ENCODE measurements around the gene SORBS1.

Gene SORBS1

GRCh38 chr10:95404864-95405263, 156.3 kb downstream of the SORBS1 start:
- DNase-seq, result no peak

- no peak for DNase-seq
Measured at GRCh38 chr10:95404462-95404858, 156.7 kb downstream of the SORBS1 start.

GRCh38 chr10:95403700-95404461, 157.3 kb downstream of the SORBS1 start:
- no peak for DNase-seq

- no peak for DNase-seq
Measured at GRCh38 chr10:95401704-95402469, 159.3 kb downstream of the SORBS1 start.

- DNase-seq, result no peak
Measured at GRCh38 chr10:95400787-95401186, 160.4 kb downstream of the SORBS1 start.

GRCh38 chr10:95399183-95399582, 162.0 kb downstream of the SORBS1 start:
- no peak for DNase-seq

- DNase-seq, result no peak
Measured at GRCh38 chr10:95397747-95398146, 163.4 kb downstream of the SORBS1 start.

- no peak for DNase-seq
Measured at GRCh38 chr10:95395947-95396449, 165.2 kb downstream of the SORBS1 start.

- DNase-seq, result no peak
Measured at GRCh38 chr10:95394161-95394880, 166.8 kb downstream of the SORBS1 start.

GRCh38 chr10:95392681-95393164, 168.4 kb downstream of the SORBS1 start:
- DNase-seq, result no peak

- no peak for DNase-seq
Measured at GRCh38 chr10:95392217-95392584, 169.0 kb downstream of the SORBS1 start.

GRCh38 chr10:95391581-95392216, 169.5 kb downstream of the SORBS1 start:
- no peak for DNase-seq

- no peak for DNase-seq
Measured at GRCh38 chr10:95391164-95391563, 170.0 kb downstream of the SORBS1 start.

GRCh38 chr10:95389982-95390381, 171.2 kb downstream of the SORBS1 start:
- DNase-seq, result no peak

GRCh38 chr10:95389176-95389575, 172.0 kb downstream of the SORBS1 start:
- DNase-seq, result no peak

- DNase-seq, result no peak
Measured at GRCh38 chr10:95388539-95388938, 172.6 kb downstream of the SORBS1 start.

GRCh38 chr10:95388109-95388471, 173.1 kb downstream of the SORBS1 start:
- DNase-seq, result no peak

- no peak for DNase-seq
Measured at GRCh38 chr10:95384011-95384704, 177.0 kb downstream of the SORBS1 start.

- no peak for DNase-seq
Measured at GRCh38 chr10:95382596-95382995, 178.6 kb downstream of the SORBS1 start.

- DNase-seq, result no peak
Measured at GRCh38 chr10:95382174-95382573, 179.0 kb downstream of the SORBS1 start.

GRCh38 chr10:95377950-95378349, 183.2 kb downstream of the SORBS1 start:
- DNase-seq, result no peak

GRCh38 chr10:95375418-95375817, 185.8 kb downstream of the SORBS1 start:
- DNase-seq, result no peak
